ENCODE data around the gene DPM3. TPM values are rescaled to one million over a fixed set of nuclear protein-coding genes. Genes with fewer than 3 reads are reported as not detected.
"Not testable (repeated sequence)": the region's sequence is repeated elsewhere in the genome, so short reads cannot be mapped to it uniquely, and the experiment has no call there.

The DPM3 gene
- total and polyA plus RNA-seq, 3 donors from 2014 or later: 69.9 to 104 (median 77.7) TPM

- WGBS, 2 donors: 6 to 7% methylated on average over 19 to 28 of the region's 28 CpGs
- intact Hi-C loops (cut with DNase I; ENCODE audit: low total_unique reads): loop anchor here (5.0 kb wide), 1 partner anchor 75 kb away; no protein-coding TSS in a partner anchor
- H3K27ac ChIP-seq: peak overlapping the region in 1 of 2 donors; percentile 45
- TF ChIP-seq, protein P1, sequence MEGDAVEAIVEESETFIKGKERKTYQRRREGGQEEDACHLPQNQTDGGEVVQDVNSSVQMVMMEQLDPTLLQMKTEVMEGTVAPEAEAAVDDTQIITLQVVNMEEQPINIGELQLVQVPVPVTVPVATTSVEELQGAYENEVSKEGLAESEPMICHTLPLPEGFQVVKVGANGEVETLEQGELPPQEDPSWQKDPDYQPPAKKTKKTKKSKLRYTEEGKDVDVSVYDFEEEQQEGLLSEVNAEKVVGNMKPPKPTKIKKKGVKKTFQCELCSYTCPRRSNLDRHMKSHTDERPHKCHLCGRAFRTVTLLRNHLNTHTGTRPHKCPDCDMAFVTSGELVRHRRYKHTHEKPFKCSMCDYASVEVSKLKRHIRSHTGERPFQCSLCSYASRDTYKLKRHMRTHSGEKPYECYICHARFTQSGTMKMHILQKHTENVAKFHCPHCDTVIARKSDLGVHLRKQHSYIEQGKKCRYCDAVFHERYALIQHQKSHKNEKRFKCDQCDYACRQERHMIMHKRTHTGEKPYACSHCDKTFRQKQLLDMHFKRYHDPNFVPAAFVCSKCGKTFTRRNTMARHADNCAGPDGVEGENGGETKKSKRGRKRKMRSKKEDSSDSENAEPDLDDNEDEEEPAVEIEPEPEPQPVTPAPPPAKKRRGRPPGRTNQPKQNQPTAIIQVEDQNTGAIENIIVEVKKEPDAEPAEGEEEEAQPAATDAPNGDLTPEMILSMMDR (IDR thresholded peaks at IDR 0.05): peak; percentile 90 to 91 (median 90)
- no peak for TF ChIP-seq POLR2A (IDR thresholded peaks at IDR 0.05)
- peaks cover 26% of the 10 kb centered on the region for H3K4me1 ChIP-seq
- H3K27me3 ChIP-seq: no peaks in the 10 kb centered on the region
- H3K4me3 ChIP-seq: no peak overlapping the region
- peak; percentile 93 for DNase-seq
- no peaks in the 10 kb centered on the region for H3K36me3 ChIP-seq (ENCODE audit: low read depth, missing control alignments)
- H3K9me3 ChIP-seq: no peaks in the 10 kb centered on the region
These were observed 27.1 kb upstream of the DPM3 start for GRCh38 chr1:155167166-155168104.

DNA sequence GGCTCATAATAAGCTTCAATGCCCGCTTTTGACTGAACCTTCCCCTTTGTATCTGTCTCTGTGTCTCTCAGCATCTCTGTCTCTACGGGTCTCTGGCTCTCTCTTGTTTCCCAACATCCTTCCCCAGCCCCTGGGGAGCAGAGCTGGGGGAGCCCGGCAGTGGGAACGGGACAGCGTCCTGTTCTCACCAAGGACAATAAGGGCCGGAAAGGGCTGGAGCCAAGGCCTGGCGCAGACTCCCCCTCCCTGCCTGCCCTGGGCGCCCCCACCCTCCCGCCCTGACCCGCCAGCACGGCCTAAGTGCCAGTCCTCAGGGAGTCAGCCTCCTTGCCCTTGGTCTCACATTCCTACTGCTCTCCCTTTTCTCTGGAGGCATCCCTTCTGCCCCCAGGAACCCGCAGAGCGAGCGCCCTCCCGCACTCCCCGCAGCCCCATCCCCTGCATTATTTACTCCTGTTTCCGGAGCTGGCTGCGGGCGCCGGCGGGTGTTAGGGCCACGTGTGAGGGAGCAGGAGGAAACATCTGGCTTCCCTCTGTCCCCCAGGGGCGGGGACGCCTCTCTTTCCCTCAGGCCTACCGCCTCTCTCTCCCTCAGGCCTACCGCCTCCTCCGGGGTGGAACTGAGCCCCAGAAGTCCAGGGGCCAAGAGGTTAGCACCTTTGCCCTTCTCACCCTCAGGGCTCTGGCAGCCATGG lies 26.3 kb upstream of the DPM3 start:
- H3K27me3 ChIP-seq: no peaks in the 10 kb centered on the region
- WGBS, 2 donors: 6 to 7% methylated on average over 17 to 27 of the region's 27 CpGs
- intact Hi-C loops (cut with DNase I; ENCODE audit: low total_unique reads): loop anchor here (5.0 kb wide), 1 partner anchor 74 kb away; no protein-coding TSS in a partner anchor
- no peaks in the 10 kb centered on the region for H3K9me3 ChIP-seq
- TF ChIP-seq POLR2A (IDR thresholded peaks at IDR 0.05): no peak
- TF ChIP-seq, protein P1 (IDR thresholded peaks at IDR 0.05): no peak
- H3K4me3 ChIP-seq: no peak overlapping the region
- no peak overlapping the region for H3K27ac ChIP-seq
- peaks cover 22% of the 10 kb centered on the region for H3K4me1 ChIP-seq
- H3K36me3 ChIP-seq (ENCODE audit: low read depth, missing control alignments): no peaks in the 10 kb centered on the region
- DNase-seq: peak; percentile 50

DNA sequence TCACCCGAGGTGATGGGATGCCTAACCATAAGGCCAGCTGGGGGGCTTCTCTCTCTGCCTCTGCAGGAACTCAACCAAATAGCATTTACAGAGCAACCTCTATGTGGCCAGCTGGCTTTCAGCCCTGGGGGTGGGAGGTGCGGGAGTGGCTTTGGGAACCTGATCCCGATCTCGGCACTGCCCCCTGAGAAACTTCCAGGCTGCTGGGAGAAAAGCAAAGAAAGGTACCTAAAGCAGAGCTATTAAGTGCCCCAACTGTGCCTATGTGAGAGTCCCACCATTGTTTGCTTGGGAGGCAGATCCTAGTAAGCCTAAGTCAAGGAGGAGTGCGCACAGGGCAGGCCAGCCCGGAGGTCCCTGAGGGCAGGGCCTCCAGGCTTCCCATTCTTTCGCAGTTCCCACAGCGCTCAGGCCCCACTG lies 25.7 kb upstream of the DPM3 start:
- TF ChIP-seq, protein P1 (IDR thresholded peaks at IDR 0.05): no peak
- TF ChIP-seq POLR2A (IDR thresholded peaks at IDR 0.05): no peak
- no peak for DNase-seq
- WGBS, 2 donors: 42% methylated on average over 8 of the region's 8 CpGs
- Histone ChIP-seq H3K27ac (no peak overlapping the region), H3K36me3 (ENCODE audit: low read depth, missing control alignments) (no peaks in the 10 kb centered on the region), H3K9me3 (no peaks in the 10 kb centered on the region), H3K4me1 (peaks cover 22% of the 10 kb centered on the region), H3K27me3 (no peaks in the 10 kb centered on the region), H3K4me3 (no peak overlapping the region)
- intact Hi-C loops (cut with DNase I; ENCODE audit: low total_unique reads): loop anchor here (5.0 kb wide), 1 partner anchor 74 kb away; no protein-coding TSS in a partner anchor

- intact Hi-C loops (cut with DNase I; ENCODE audit: low total_unique reads): loop anchor here (5.0 kb wide), 1 partner anchor 72 kb away; no protein-coding TSS in a partner anchor
- 88 to 97% methylated on average over 11 of the region's 11 CpGs for WGBS, 2 donors
- not testable (repeated sequence) for H3K36me3 ChIP-seq (ENCODE audit: low read depth, missing control alignments); H3K27me3 ChIP-seq; H3K4me3 ChIP-seq; DNase-seq; H3K27ac ChIP-seq; H3K9me3 ChIP-seq
- peaks cover 21% of the 10 kb centered on the region for H3K4me1 ChIP-seq
These were observed 24.3 kb upstream of the DPM3 start for GRCh38 chr1:155164625-155165024.

DNA sequence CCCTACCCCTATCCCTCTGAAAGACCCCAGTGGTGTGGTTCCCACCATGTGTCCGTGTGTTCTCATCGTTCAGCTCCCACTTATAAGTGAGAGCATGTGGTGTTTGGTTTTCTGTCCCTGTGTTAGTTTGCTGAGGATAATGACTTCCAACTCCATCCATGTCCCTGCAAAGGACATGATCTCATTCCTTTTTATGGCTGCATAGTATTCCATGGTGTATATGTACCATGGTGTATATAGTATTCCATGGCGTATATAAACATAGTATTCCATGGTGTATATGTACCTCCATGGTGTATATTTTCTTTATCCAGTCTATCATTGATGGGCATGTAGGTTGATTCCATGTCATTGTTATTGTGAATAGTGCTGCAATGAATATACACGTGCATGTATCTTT lies 23.5 kb upstream of the DPM3 start:
- DNase-seq; H3K27ac ChIP-seq; H3K27me3 ChIP-seq; H3K36me3 ChIP-seq (ENCODE audit: low read depth, missing control alignments); H3K4me3 ChIP-seq; intact Hi-C loops (cut with DNase I; ENCODE audit: low total_unique reads); H3K9me3 ChIP-seq: not testable (repeated sequence)
- peaks cover 14% of the 10 kb centered on the region for H3K4me1 ChIP-seq
- 96% methylated on average over 4 of the region's 4 CpGs for WGBS, 2 donors

GRCh38 chr1:155162631-155163030 lies 22.3 kb upstream of the DPM3 start:
- H3K9me3 ChIP-seq; H3K27ac ChIP-seq; intact Hi-C loops (cut with DNase I; ENCODE audit: low total_unique reads); H3K27me3 ChIP-seq; H3K36me3 ChIP-seq (ENCODE audit: low read depth, missing control alignments); DNase-seq; H3K4me1 ChIP-seq; H3K4me3 ChIP-seq: not testable (repeated sequence)
- 90 to 98% methylated on average over 6 of the region's 6 CpGs for WGBS, 2 donors

Data from testis (tissue), 3 donors.